H1 (cell line): ENCODE results near the gene KRTAP10-2. TPM values are rescaled to one million over a fixed set of nuclear protein-coding genes. Genes with fewer than 3 reads are reported as not detected.

ENCODE experiments used
- CTCF ChIA-PET: fragments of 300-600 bp; sonication (Branson Sonifier 250); formaldehyde crosslinking; loops from one replicate; lab custom pipeline; 2021; ENCODE audit not compliant: partially characterized antibody; lab: Charles Lee
- POLR2A ChIA-PET: fragments of 300-600 bp; sonication (Branson Sonifier 250); formaldehyde crosslinking; loops from one replicate; lab custom pipeline; 2021; ENCODE audit warnings: inconsistent platforms; ENCODE audit not compliant: partially characterized antibody; lab: Charles Lee
- DNase-seq, 2 experiments: peaks; one replicate each; pipeline versions ENCODE4 v3.0.0 to v3.0.0-alpha.2; 2010 to 2022; ENCODE audit warnings: low spot score in 2 of 2, low read depth in 1 of 2, mixed read lengths in 1 of 2
- FAIRE-seq: peaks from 2 replicates; lab custom pipeline; 2011; peaks lifted over from hg19 to GRCh38; lab: Jason Lieb, UNC
- H2AFZ ChIP-seq: 2 replicates; pipeline ENCODE4 v1.8.1; 2012; ENCODE audit warnings: low read length, inconsistent platforms
- H2AK5ac ChIP-seq: 2 replicates; pipeline ENCODE4 v1.6.1; 2013; ENCODE audit warnings: low read depth, low read length
- H2BK120ac ChIP-seq: replicated peaks from 2 replicates; pipeline ENCODE3; 2013; ENCODE audit warnings: low read depth, low read length, inconsistent platforms
- H2BK12ac ChIP-seq: 2 replicates; pipeline ENCODE4 v1.6.1; 2013; ENCODE audit warnings: low read depth, low read length
- H2BK15ac ChIP-seq: 2 replicates; pipeline ENCODE4 v1.6.1; 2013; ENCODE audit warnings: low read length
- H2BK20ac ChIP-seq: 2 replicates; pipeline ENCODE4 v1.6.1; 2013; ENCODE audit warnings: low read length
- H2BK5ac ChIP-seq: 2 replicates; pipeline ENCODE4 v1.6.1; 2013; ENCODE audit warnings: low read depth, low read length
- H3K14ac ChIP-seq: 2 replicates; pipeline ENCODE4 v1.6.1; 2013; ENCODE audit warnings: inconsistent platforms; ENCODE audit not compliant: insufficient read length
- H3K18ac ChIP-seq: 2 replicates; pipeline ENCODE4 v1.6.1; 2013; ENCODE audit warnings: low read length; ENCODE audit errors: extremely low read depth
- H3K23ac ChIP-seq: 2 replicates; pipeline ENCODE4 v1.6.1; 2013; ENCODE audit warnings: inconsistent platforms; ENCODE audit not compliant: insufficient read length
- H3K23me2 ChIP-seq: 2 replicates; pipeline ENCODE4 v1.6.1; 2013; ENCODE audit warnings: low read depth, low read length
- H3K27ac ChIP-seq: 2 replicates; pipeline ENCODE4 v1.6.1; 2011; ENCODE audit warnings: low read depth, low read length, inconsistent platforms
- H3K27me3 ChIP-seq, 4 experiments: replicated peaks in 1 of 4; 1 replicate in 1 of 4; 2 replicates in 3 of 4; pipeline versions ENCODE4 v1.6.1 to v1.8.1; 2011 to 2013; ENCODE audit warnings: low read length in 3 of 4, mild to moderate bottlenecking in 3 of 4, inconsistent platforms in 2 of 4, mixed read lengths in 2 of 4, moderate library complexity in 1 of 4; ENCODE audit not compliant: control insufficient read depth in 3 of 4, insufficient read depth in 3 of 4; ENCODE audit errors: extremely low read depth in 1 of 4
- H3K36me3 ChIP-seq, 4 experiments: 2 replicates each; pipeline versions ENCODE4 v1.6.1 to v1.8.1; 2011 to 2013; ENCODE audit warnings: mild to moderate bottlenecking in 4 of 4, low read length in 3 of 4, moderate library complexity in 2 of 4, control low read depth in 1 of 4, inconsistent platforms in 1 of 4; ENCODE audit not compliant: insufficient read depth in 4 of 4, control insufficient read depth in 2 of 4
- H3K4ac ChIP-seq: replicated peaks from 2 replicates; pipeline ENCODE3; 2013; ENCODE audit warnings: low read length, low read depth, mixed read lengths, inconsistent platforms; ENCODE audit not compliant: insufficient read length
- H3K4me1 ChIP-seq, 4 experiments: replicated peaks in 1 of 4; 1 replicate in 1 of 4; 2 replicates in 3 of 4; pipeline versions ENCODE4 v1.6.1 to v1.8.1; 2011 to 2013; ENCODE audit warnings: low read length in 3 of 4, inconsistent platforms in 2 of 4, mixed read lengths in 1 of 4; ENCODE audit not compliant: insufficient read depth in 4 of 4, control insufficient read depth in 3 of 4
- H3K4me2 ChIP-seq, 2 experiments: 2 replicates each; pipeline versions ENCODE4 v1.6.1 to v1.8.1; 2011 to 2013; ENCODE audit warnings: low read depth in 2 of 2, low read length in 2 of 2, control low read depth in 1 of 2, inconsistent platforms in 1 of 2, mild to moderate bottlenecking in 1 of 2; ENCODE audit not compliant: insufficient read depth in 1 of 2
- H3K4me3 ChIP-seq, 4 experiments: fragments of 200-600, 300-600 bp in 1 of 4; sonication (generic), shearing (Covaris generic), sonication (Bioruptor Twin) in 1 of 4; 2 replicates each; pipeline versions ENCODE4 v1.5.1 to v1.8.1; 2011 to 2016; ENCODE audit warnings: low read length in 4 of 4, low read depth in 3 of 4, control low read depth in 2 of 4, inconsistent platforms in 2 of 4, mild to moderate bottlenecking in 2 of 4, mixed read lengths in 1 of 4, moderate library complexity in 1 of 4; ENCODE audit not compliant: insufficient read depth in 2 of 4; ENCODE audit errors: extremely low read depth in 1 of 4
- H3K56ac ChIP-seq: replicated peaks from 2 replicates; pipeline ENCODE3; 2013; ENCODE audit warnings: low read depth, mild to moderate bottlenecking, mixed read lengths, low read length, inconsistent platforms; ENCODE audit not compliant: insufficient read length
- H3K79me1 ChIP-seq: 2 replicates; pipeline ENCODE4 v1.6.1; 2013; ENCODE audit warnings: low read depth, low read length, control low read depth
- H3K79me2 ChIP-seq, 2 experiments: 2 replicates each; pipeline versions ENCODE4 v1.6.1 to v1.8.1; 2012 to 2013; ENCODE audit warnings: low read length in 2 of 2, mild to moderate bottlenecking in 2 of 2, inconsistent platforms in 1 of 2; ENCODE audit not compliant: insufficient read depth in 2 of 2, control insufficient read depth in 1 of 2
- H3K9ac ChIP-seq, 4 experiments: replicated peaks in 1 of 4; 1 replicate in 1 of 4; 2 replicates in 3 of 4; pipeline versions ENCODE4 v1.6.1 to v1.8.1; 2011 to 2013; ENCODE audit warnings: low read depth in 3 of 4, low read length in 3 of 4, control low read depth in 2 of 4, mild to moderate bottlenecking in 2 of 4, moderate library complexity in 2 of 4, inconsistent platforms in 1 of 4; ENCODE audit errors: extremely low read depth in 1 of 4
- H3K9me3 ChIP-seq, 2 experiments: 2 replicates each; pipeline versions ENCODE4 v1.6.1 to v1.8.1; 2012 to 2013; ENCODE audit warnings: mild to moderate bottlenecking in 2 of 2, moderate library complexity in 2 of 2, control low read depth in 1 of 2, inconsistent platforms in 1 of 2, low read depth in 1 of 2, low read length in 1 of 2, mixed read lengths in 1 of 2; ENCODE audit not compliant: insufficient read depth in 2 of 2
- H4K20me1 ChIP-seq, 2 experiments: replicated peaks in 1 of 2; 2 replicates each; pipeline versions ENCODE3 to v1.8.1; 2011 to 2013; ENCODE audit warnings: inconsistent platforms in 2 of 2, low read length in 2 of 2, mild to moderate bottlenecking in 1 of 2; ENCODE audit not compliant: insufficient read depth in 2 of 2, control insufficient read depth in 1 of 2
- H4K5ac ChIP-seq: 2 replicates; pipeline ENCODE4 v1.6.1; 2013; ENCODE audit warnings: low read length, low read depth, mixed read lengths, inconsistent platforms; ENCODE audit not compliant: insufficient read length
- H4K8ac ChIP-seq: 2 replicates; pipeline ENCODE4 v1.8.0; 2013; ENCODE audit warnings: mild to moderate bottlenecking, moderate library complexity, low read length, inconsistent platforms; ENCODE audit not compliant: insufficient read depth; ENCODE audit errors: extremely low read depth
- H4K91ac ChIP-seq: replicated peaks from 2 replicates; pipeline ENCODE3; 2013; ENCODE audit warnings: low read length, mixed read lengths, inconsistent platforms; ENCODE audit not compliant: insufficient read length
- ATF2 ChIP-seq: IDR thresholded peaks from 2 replicates; pipeline ENCODE4 v1.6.1; 2012; ENCODE audit warnings: low read length, inconsistent platforms
- EZH2 ChIP-seq: fragments of 200-600 bp; sonication (generic); IDR thresholded peaks from 2 replicates; pipeline ENCODE4 v1.7.1; 2012; ENCODE audit warnings: low read depth, mild to moderate bottlenecking, moderate library complexity, low read length, inconsistent platforms; ENCODE audit not compliant: severe bottlenecking
- KDM4A ChIP-seq: IDR thresholded peaks from one replicate; pipeline ENCODE4 v1.7.1; 2012; ENCODE audit warnings: low read depth, mild to moderate bottlenecking, moderate library complexity, low read length, inconsistent platforms; ENCODE audit not compliant: severe bottlenecking
- POLR2A ChIP-seq, 2 experiments: IDR thresholded peaks; 1 replicate in 1 of 2; 2 replicates in 1 of 2; pipeline ENCODE4 v1.6.1; 2011; ENCODE audit warnings: low read depth in 2 of 2, low read length in 2 of 2, mild to moderate bottlenecking in 2 of 2; ENCODE audit errors: control extremely low read depth in 1 of 2
- POLR2AphosphoS5 ChIP-seq: IDR thresholded peaks from 2 replicates; pipeline ENCODE4 v1.6.1; 2011; ENCODE audit warnings: low read depth, low read length
- RAD21 ChIP-seq, 2 experiments: IDR thresholded peaks in 1 of 2; conservative IDR thresholded peaks in 1 of 2; 2 replicates each; pipeline ENCODE4 v1.6.1; 2011; ENCODE audit warnings: low read depth in 2 of 2, low read length in 2 of 2, improper control_type of control experiment in 1 of 2, inconsistent platforms in 1 of 2, mild to moderate bottlenecking in 1 of 2, moderate library complexity in 1 of 2
- RBBP5 ChIP-seq: IDR thresholded peaks from 2 replicates; pipeline ENCODE4 v1.7.1; 2012; ENCODE audit warnings: low read depth, mild to moderate bottlenecking, inconsistent platforms, low read length, moderate library complexity, borderline replicate concordance
- SIN3A ChIP-seq, 2 experiments: IDR thresholded peaks in 1 of 2; conservative IDR thresholded peaks in 1 of 2; 2 replicates each; pipeline ENCODE4 v1.6.1; 2011 to 2012; ENCODE audit warnings: low read length in 2 of 2, improper control_type of control experiment in 1 of 2, low read depth in 1 of 2, mild to moderate bottlenecking in 1 of 2
- SIRT6 ChIP-seq: IDR thresholded peaks from one replicate; pipeline ENCODE4 v1.7.1; 2012; ENCODE audit warnings: low read length, inconsistent platforms
- ZNF274 ChIP-seq: IDR thresholded peaks from 2 replicates; pipeline ENCODE4 v1.7.0; 2012; ENCODE audit warnings: low read length, borderline replicate concordance; ENCODE audit errors: extremely low read depth
- WGBS, 2 experiments: shearing (Covaris generic) in 1 of 2; methylation state at CpG; one replicate each; pipeline versions ENCODE4 v1.1.6 to v1.1.7; 2013 to 2015; ENCODE audit warnings: low lambda C conversion rate in 2 of 2, mixed read lengths in 2 of 2, inconsistent platforms in 1 of 2, low coverage in 1 of 2, missing lambda C conversion rate in 1 of 2; ENCODE audit not compliant: insufficient replicate concordance in 2 of 2, insufficient coverage in 1 of 2, insufficient read length in 1 of 2; ENCODE audit errors: extremely low coverage in 1 of 2, missing lambda C conversion rate in 1 of 2; 5-methylcytosine and 5-hydroxymethylcytosine counted together
- polyA plus RNA-seq, 7 experiments: library from polyadenylated mRNA; depleted of rRNA in 3 of 7; stranded (reverse) in 5 of 7; unstranded in 2 of 7; fragments of >200 nt in 5 of 7; fragments of 200-250 nt in 2 of 7; gene quantifications; 1 replicate in 5 of 7; 2 replicates in 1 of 7; 4 replicates in 1 of 7; pipeline versions ENCODE4 v1.2.1 to v1.2.3, GENCODE V29; 2011 to 2013; ENCODE audit warnings: missing spikeins in 2 of 7, mixed read lengths in 2 of 7
- total RNA-seq: library from RNA; stranded (reverse); fragmentation: NEBNext Ultra II Directional; extraction: Animal tissue kit (Norgen Biotek cat#: 25700); gene quantifications from 2 replicates; pipeline ENCODE4 v1.2.1, GENCODE V29; 2021

KRTAP10-2 gene
- total and polyA plus RNA-seq, 2 of the 8 experiments (the other 6 are each of a cell fraction or from before 2014, with no cell fraction given): 0.11 TPM; not detected in 1

DNA sequence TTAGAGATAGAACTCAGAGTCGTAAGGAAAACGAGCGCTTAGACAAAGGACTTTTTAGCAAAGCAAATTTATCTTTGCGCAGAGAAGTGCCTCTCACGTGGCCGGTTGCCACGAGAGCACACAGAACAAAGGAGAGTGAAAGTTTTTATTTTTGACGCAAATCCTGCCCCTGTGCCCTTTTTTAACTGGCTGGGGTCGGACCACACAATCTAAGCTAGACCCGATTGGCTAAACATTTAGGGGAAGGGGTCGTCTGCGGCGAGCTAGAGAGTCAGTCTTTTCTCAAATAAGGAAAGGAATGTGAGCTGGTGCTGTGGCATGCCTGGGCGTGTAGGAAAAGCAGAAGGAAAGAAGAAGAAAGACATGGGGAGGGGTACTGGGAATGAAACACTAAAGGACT lies 2.4 kb downstream of the KRTAP10-2 start:
- Histone ChIP-seq H3K18ac (peak overlapping the region; percentile 96), H3K9me3 (peaks cover 0 to 4% of the 10 kb centered on the region in 2 experiments; a peak in 1 of 4 replicates), H2AFZ (no peak overlapping the region), H3K4ac (peak overlapping the region; percentile 94), H3K4me1 (peaks cover 9 to 35% (median 17%) of the 10 kb centered on the region in 4 experiments), H3K79me1 (no peaks in the 10 kb centered on the region), H3K4me2 (peak overlapping the region in 1 of 2 experiments; percentile 61; a peak in 2 of 4 replicates), H3K27ac (peak overlapping the region; percentile 50), H2AK5ac (peak overlapping the region; percentile 97), H3K14ac (no peak overlapping the region), H3K27me3 (no peaks in the 10 kb centered on the region), H2BK15ac (0 out of 2 replicates have a peak overlapping the region, but pooled peaks have one; percentile 88), H3K23me2 (no peaks in the 10 kb centered on the region), H2BK12ac (peak overlapping the region; percentile 100; the same call in 1 of the 2 replicates), H3K36me3 (no peaks in the 10 kb centered on the region), H3K4me3 (no peak overlapping the region), H4K5ac (no peak overlapping the region), H3K23ac (no peak overlapping the region), H2BK20ac (peak overlapping the region; percentile 99; the same call in 1 of the 2 replicates), H4K8ac (no peak overlapping the region), H4K20me1 (no peaks in the 10 kb centered on the region), H3K9ac (peak overlapping the region in 3 of 4 experiments; percentile 6 to 24 (median 13); a peak in 5 of 7 replicates), H2BK120ac (peak overlapping the region; percentile 89), H3K56ac (no peak overlapping the region), H2BK5ac (peak overlapping the region; percentile 94), H4K91ac (peak overlapping the region; percentile 99), H3K79me2 (no peaks in the 10 kb centered on the region)
- ChIA-PET CTCF (interaction anchor here (0.8 to 2.3 kb wide), 7 partner anchors 8 to 250 kb away, joined by 3 to 8 read pairs (median 4); no protein-coding TSS in a partner anchor), POLR2A (interaction anchor here (1.2 to 1.6 kb wide), 3 partner anchors 9 to 217 kb away, joined by 4 read pairs; no protein-coding TSS in a partner anchor)
- WGBS, 2 experiments: 42% methylated on average over 14 of the region's 14 CpGs; no CpG with 5 or more reads in 1 of the 2 experiments
- FAIRE-seq: peak; percentile 88
- peak; percentile 51 to 53 for DNase-seq
- TF ChIP-seq SIN3A (conservative IDR thresholded peaks at IDR 0.05 in 1 of 2, IDR thresholded peaks at IDR 0.05 in 1 of 2; ENCODE audit: low read depth in 1 of 2, low read length in 2 of 2): no peak
- TF ChIP-seq SIRT6: no peak
- TF ChIP-seq ATF2: 0 out of 2 replicates have a peak, but pooled peaks have one; percentile 64
- TF ChIP-seq POLR2A (IDR thresholded peaks at IDR 0.05; ENCODE audit: control extremely low read depth in 1 of 2, low read depth in 2 of 2, low read length in 2 of 2): peak in 1 of 2 experiments; percentile 57; a peak in 2 of 3 replicates
- no peak for TF ChIP-seq RBBP5
- no peak for TF ChIP-seq KDM4A
- no peak for TF ChIP-seq POLR2AphosphoS5
- TF ChIP-seq ZNF274: no peak
- no peak for TF ChIP-seq RAD21 (IDR thresholded peaks at IDR 0.05 in 1 of 2, conservative IDR thresholded peaks at IDR 0.05 in 1 of 2; ENCODE audit: low read depth in 2 of 2, low read length in 2 of 2)
- TF ChIP-seq EZH2: no peak
